BE2C (cell line): ENCODE results near the gene METTL9.

Source experiments
- DNase-seq: peaks from one replicate; pipeline ENCODE4 v3.0.0-alpha.2; 2020
- H3K27me3 ChIP-seq: fragments of 250-450 bp; sonication (Bioruptor Pico); 2 replicates; pipeline ENCODE4 v1.5.1; 2020; ENCODE audit warnings: mild to moderate bottlenecking
- H3K36me3 ChIP-seq: fragments of 250-450 bp; sonication (Bioruptor Pico); 2 replicates; pipeline ENCODE4 v1.5.1; 2020; ENCODE audit warnings: mild to moderate bottlenecking
- H3K4me1 ChIP-seq: fragments of 250-450 bp; sonication (Bioruptor Pico); 2 replicates; pipeline ENCODE4 v1.5.1; 2020
- H3K4me3 ChIP-seq: 2 replicates; pipeline ENCODE4 v1.5.1; 2011; ENCODE audit warnings: low read depth, low read length
- H3K9me3 ChIP-seq: fragments of 250-450 bp; sonication (Bioruptor Pico); 2 replicates; pipeline ENCODE4 v1.5.1; 2020
- TF ChIP-seq, protein P1 (sequence below): IDR thresholded peaks from 2 replicates; pipeline ENCODE4 v1.5.1; 2012; ENCODE audit warnings: mild to moderate bottlenecking, low read depth, low read length

Gene METTL9

DNA sequence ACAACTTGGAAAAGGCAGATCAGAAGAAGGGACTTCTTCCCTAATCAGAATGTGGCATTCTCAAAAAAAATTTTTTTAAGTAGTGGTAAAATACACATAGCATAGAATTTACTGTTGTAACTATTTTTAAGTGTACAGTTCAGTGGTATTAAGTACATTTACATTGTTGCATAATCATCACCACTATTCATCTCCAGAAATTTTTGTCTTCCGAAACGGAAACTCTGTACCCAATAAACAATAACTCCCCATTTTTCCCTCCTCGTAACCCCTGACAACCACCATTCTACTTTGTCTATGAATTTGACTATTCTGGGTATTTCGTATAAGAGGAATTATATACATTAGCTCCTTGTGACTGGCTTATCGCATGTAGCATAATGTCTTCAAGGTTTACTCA, 18.9 kb downstream of the METTL9 start:
- Histone ChIP-seq H3K4me3 (no peak overlapping the region), H3K4me1 (peaks cover 8% of the 10 kb centered on the region), H3K36me3 (peaks cover 10% of the 10 kb centered on the region)

DNA sequence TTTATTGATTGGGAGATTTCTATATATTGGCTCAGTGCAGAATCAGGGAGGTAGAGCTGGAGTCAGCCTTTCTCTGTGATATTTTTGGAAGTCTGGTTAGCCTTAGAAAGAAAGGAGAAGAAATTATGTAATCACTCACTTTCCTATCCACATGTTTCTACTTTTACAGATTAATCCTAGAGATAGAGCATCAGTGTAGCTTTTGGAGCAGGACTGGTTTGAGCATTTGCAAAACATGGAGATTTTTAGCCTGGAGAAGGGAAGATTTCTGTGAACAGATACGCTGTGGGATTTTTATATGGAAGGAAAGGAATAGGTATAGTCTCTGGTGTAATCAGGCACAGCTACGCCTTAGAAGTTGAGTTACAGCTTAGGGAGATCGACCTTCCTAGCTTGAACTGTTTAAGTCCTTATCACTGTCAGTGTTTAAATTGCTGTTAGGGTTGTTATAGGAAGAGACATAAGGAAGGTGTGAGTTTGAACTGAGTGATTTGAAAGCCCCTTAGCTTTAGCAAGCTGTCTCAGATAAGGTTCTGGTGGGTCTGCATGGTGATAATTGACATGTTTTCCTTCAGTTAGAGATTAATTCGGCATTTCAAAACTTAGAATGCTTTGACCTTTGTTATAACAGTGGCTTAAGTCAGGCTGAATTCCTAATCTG, 20.5 kb downstream of the METTL9 start:
- Histone ChIP-seq H3K4me1 (peaks cover 8% of the 10 kb centered on the region), H3K9me3 (no peaks in the 10 kb centered on the region), H3K4me3 (no peak overlapping the region), H3K27me3 (no peaks in the 10 kb centered on the region), H3K36me3 (peaks cover 16% of the 10 kb centered on the region)
- no peak for DNase-seq
- TF ChIP-seq, protein P1, sequence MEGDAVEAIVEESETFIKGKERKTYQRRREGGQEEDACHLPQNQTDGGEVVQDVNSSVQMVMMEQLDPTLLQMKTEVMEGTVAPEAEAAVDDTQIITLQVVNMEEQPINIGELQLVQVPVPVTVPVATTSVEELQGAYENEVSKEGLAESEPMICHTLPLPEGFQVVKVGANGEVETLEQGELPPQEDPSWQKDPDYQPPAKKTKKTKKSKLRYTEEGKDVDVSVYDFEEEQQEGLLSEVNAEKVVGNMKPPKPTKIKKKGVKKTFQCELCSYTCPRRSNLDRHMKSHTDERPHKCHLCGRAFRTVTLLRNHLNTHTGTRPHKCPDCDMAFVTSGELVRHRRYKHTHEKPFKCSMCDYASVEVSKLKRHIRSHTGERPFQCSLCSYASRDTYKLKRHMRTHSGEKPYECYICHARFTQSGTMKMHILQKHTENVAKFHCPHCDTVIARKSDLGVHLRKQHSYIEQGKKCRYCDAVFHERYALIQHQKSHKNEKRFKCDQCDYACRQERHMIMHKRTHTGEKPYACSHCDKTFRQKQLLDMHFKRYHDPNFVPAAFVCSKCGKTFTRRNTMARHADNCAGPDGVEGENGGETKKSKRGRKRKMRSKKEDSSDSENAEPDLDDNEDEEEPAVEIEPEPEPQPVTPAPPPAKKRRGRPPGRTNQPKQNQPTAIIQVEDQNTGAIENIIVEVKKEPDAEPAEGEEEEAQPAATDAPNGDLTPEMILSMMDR: no peak

More for the DNA sequence above, 18.9 kb downstream of the METTL9 start:
- TF ChIP-seq, protein P1: no peak
- DNase-seq: no peak
- Histone ChIP-seq H3K9me3 (no peaks in the 10 kb centered on the region), H3K27me3 (no peaks in the 10 kb centered on the region)

GRCh38 chr16:21620592-21620991, 21.2 kb downstream of the METTL9 start:
- Histone ChIP-seq H3K36me3 (peaks cover 22% of the 10 kb centered on the region), H3K9me3 (no peaks in the 10 kb centered on the region), H3K27me3 (no peaks in the 10 kb centered on the region), H3K4me3 (no peak overlapping the region), H3K4me1 (peaks cover 11% of the 10 kb centered on the region)
- DNase-seq: no peak
- TF ChIP-seq, protein P1: no peak

DNA sequence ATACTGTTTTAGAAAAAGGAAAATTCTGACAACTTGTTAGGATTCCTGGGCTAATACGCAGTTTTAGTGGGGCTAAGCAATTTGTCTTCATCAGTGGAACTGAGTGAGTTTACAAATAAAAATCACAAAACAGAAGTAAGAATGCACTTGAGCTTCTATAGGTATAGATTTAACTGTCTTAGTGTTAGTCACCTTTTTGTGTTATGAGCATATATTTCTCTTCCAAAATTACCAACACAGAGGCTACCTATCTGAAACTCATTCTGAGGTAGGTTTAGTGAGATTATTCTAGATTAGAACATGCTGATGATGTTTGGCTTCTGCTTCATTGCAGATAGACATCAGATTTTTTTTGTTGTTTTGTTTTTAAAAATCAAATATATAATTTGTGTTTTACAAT, 23.2 kb downstream of the METTL9 start:
- peaks cover 18% of the 10 kb centered on the region for H3K4me1 ChIP-seq

GRCh38 chr16:21625026-21625425, 25.6 kb downstream of the METTL9 start:
- H3K36me3 ChIP-seq: peaks cover 39% of the 10 kb centered on the region
- TF ChIP-seq, protein P1: no peak
- no peaks in the 10 kb centered on the region for H3K9me3 ChIP-seq
- H3K4me1 ChIP-seq: peaks cover 15% of the 10 kb centered on the region
- no peak for DNase-seq
- no peak overlapping the region for H3K4me3 ChIP-seq
- H3K27me3 ChIP-seq: no peaks in the 10 kb centered on the region

More for the DNA sequence above, 23.2 kb downstream of the METTL9 start:
- H3K36me3 ChIP-seq: peaks cover 22% of the 10 kb centered on the region
- H3K27me3 ChIP-seq: no peaks in the 10 kb centered on the region
- no peak for DNase-seq
- H3K9me3 ChIP-seq: no peaks in the 10 kb centered on the region
- H3K4me3 ChIP-seq: no peak overlapping the region
- TF ChIP-seq, protein P1: no peak

- Histone ChIP-seq H3K4me1 (peaks cover 12% of the 10 kb centered on the region), H3K27me3 (no peaks in the 10 kb centered on the region), H3K36me3 (peaks cover 38% of the 10 kb centered on the region), H3K9me3 (no peaks in the 10 kb centered on the region), H3K4me3 (peak overlapping the region; percentile 35)
- peak; percentile 85 for DNase-seq
- TF ChIP-seq, protein P1: no peak
Measured at GRCh38 chr16:21626659-21627277, 27.4 kb downstream of the METTL9 start.
